ENCODE data around the gene MRTFB.

- no peak for TF ChIP-seq POLR2A (IDR thresholded peaks at IDR 0.05; ENCODE audit: low read length)
- TF ChIP-seq GATA1 (IDR thresholded peaks at IDR 0.05; ENCODE audit: low read depth, low read length) = no peak
These were observed 38.1 kb downstream of the MRTFB start for GRCh38 chr16:14109077-14109775.

Measured in erythroblast (primary cell).